Mesenchymal stem cell (in vitro differentiated cells and primary cell): ENCODE measurements around the gene HNRNPUL2.
A peak's percentile ranks its signal among the peaks of the same experiment; 100 is the strongest.

Source experiments
- DNase-seq: peaks from one replicate; pipeline ENCODE4 v3.0.0-alpha.2; 2013
- H2AFZ ChIP-seq: one replicate; pipeline ENCODE4 v1.6.1; 2013; ENCODE audit warnings: low read depth, mild to moderate bottlenecking, control low read depth, inconsistent platforms, low read length, moderate library complexity
- H2AK5ac ChIP-seq: 2 replicates; pipeline ENCODE4 v1.6.1; 2013; ENCODE audit warnings: low read length, moderate library complexity, mild to moderate bottlenecking, inconsistent platforms; ENCODE audit not compliant: severe bottlenecking
- H2BK120ac ChIP-seq: one replicate; pipeline ENCODE4 v1.6.1; 2013; ENCODE audit warnings: low read depth, mild to moderate bottlenecking, inconsistent platforms, low read length, moderate library complexity
- H2BK12ac ChIP-seq, 2 experiments: one replicate each; pipeline ENCODE4 v1.6.1; 2013; ENCODE audit warnings: inconsistent platforms in 2 of 2, low read length in 2 of 2, mild to moderate bottlenecking in 2 of 2, moderate library complexity in 2 of 2, control low read depth in 1 of 2
- H2BK15ac ChIP-seq: one replicate; pipeline ENCODE4 v1.6.1; 2013; ENCODE audit warnings: mild to moderate bottlenecking, low read depth, inconsistent platforms; ENCODE audit not compliant: poor library complexity, severe bottlenecking
- H2BK5ac ChIP-seq: 2 replicates; pipeline ENCODE4 v1.6.1; 2013; ENCODE audit warnings: low read depth, mild to moderate bottlenecking, low read length, control low read depth, inconsistent platforms; ENCODE audit not compliant: poor library complexity, severe bottlenecking
- H3K14ac ChIP-seq, 2 experiments: one replicate each; pipeline ENCODE4 v1.6.1; 2013; ENCODE audit warnings: inconsistent platforms in 2 of 2, low read length in 2 of 2, control low read depth in 1 of 2, mild to moderate bottlenecking in 1 of 2, moderate library complexity in 1 of 2
- H3K18ac ChIP-seq, 2 experiments: one replicate each; pipeline ENCODE4 v1.6.1; 2013; ENCODE audit warnings: inconsistent platforms in 2 of 2, low read length in 2 of 2, control low read depth in 1 of 2, low read depth in 1 of 2, mild to moderate bottlenecking in 1 of 2
- H3K23ac ChIP-seq, 2 experiments: one replicate each; pipeline ENCODE4 v1.6.1; 2013; ENCODE audit warnings: inconsistent platforms in 2 of 2, low read length in 2 of 2, mild to moderate bottlenecking in 2 of 2, moderate library complexity in 2 of 2, control low read depth in 1 of 2
- H3K27ac ChIP-seq: 2 replicates; pipeline ENCODE4 v1.5.1; 2013; ENCODE audit warnings: mild to moderate bottlenecking, moderate library complexity, low read length, control low read depth, inconsistent platforms; ENCODE audit not compliant: poor library complexity, severe bottlenecking
- H3K27me3 ChIP-seq, 2 experiments: 2 replicates each; pipeline versions ENCODE4 v1.6.1 to v1.7.0; 2013; ENCODE audit warnings: low read length in 2 of 2, mild to moderate bottlenecking in 2 of 2, moderate library complexity in 2 of 2, control low read depth in 1 of 2, inconsistent platforms in 1 of 2; ENCODE audit not compliant: control insufficient read depth in 1 of 2, insufficient read depth in 1 of 2
- H3K36me3 ChIP-seq, 2 experiments: 2 replicates each; pipeline versions ENCODE4 v1.6.1 to v1.7.0; 2013; ENCODE audit warnings: low read length in 2 of 2, control low read depth in 1 of 2, inconsistent platforms in 1 of 2, low read depth in 1 of 2, mild to moderate bottlenecking in 1 of 2; ENCODE audit not compliant: insufficient read depth in 2 of 2, control insufficient read depth in 1 of 2
- H3K4ac ChIP-seq, 2 experiments: one replicate each; pipeline ENCODE4 v1.6.1; 2013; ENCODE audit warnings: inconsistent platforms in 2 of 2, low read length in 2 of 2, mild to moderate bottlenecking in 2 of 2, moderate library complexity in 2 of 2, control low read depth in 1 of 2, low read depth in 1 of 2
- H3K4me1 ChIP-seq: 2 replicates; pipeline ENCODE4 v1.6.1; 2013; ENCODE audit warnings: low read depth, low read length, control low read depth; ENCODE audit not compliant: control insufficient read depth, insufficient read depth
- H3K4me2 ChIP-seq: 2 replicates; pipeline ENCODE4 v1.6.1; 2013; ENCODE audit warnings: low read length, mild to moderate bottlenecking, inconsistent platforms; ENCODE audit not compliant: poor library complexity, severe bottlenecking
- H3K4me3 ChIP-seq, 2 experiments: 2 replicates each; pipeline versions ENCODE4 v1.5.1 to v1.7.0; 2013; ENCODE audit warnings: low read length in 2 of 2, mild to moderate bottlenecking in 2 of 2, control low read depth in 1 of 2, low read depth in 1 of 2; ENCODE audit not compliant: insufficient read depth in 1 of 2
- H3K79me1 ChIP-seq: replicated peaks from 2 replicates; pipeline ENCODE4 v1.6.1; 2013; ENCODE audit warnings: mild to moderate bottlenecking, control low read depth, low read length, inconsistent platforms; ENCODE audit not compliant: poor library complexity, severe bottlenecking
- H3K9ac ChIP-seq: 2 replicates; pipeline ENCODE4 v1.7.0; 2013; ENCODE audit warnings: mild to moderate bottlenecking, low read length, moderate library complexity
- H3K9me3 ChIP-seq: 2 replicates; pipeline ENCODE4 v1.7.0; 2013; ENCODE audit warnings: mild to moderate bottlenecking, low read length; ENCODE audit not compliant: control insufficient read depth
- H4K8ac ChIP-seq: one replicate; pipeline ENCODE4 v1.6.1; 2013; ENCODE audit warnings: inconsistent platforms, mild to moderate bottlenecking, low read length, moderate library complexity
- H4K91ac ChIP-seq: one replicate; pipeline ENCODE4 v1.6.1; 2013; ENCODE audit warnings: mild to moderate bottlenecking, low read length, inconsistent platforms
- WGBS: methylation state at CpG from one replicate; pipeline ENCODE4 v1.1.7; 2013; ENCODE audit warnings: mixed read lengths; 5-methylcytosine and 5-hydroxymethylcytosine counted together

The HNRNPUL2 gene

DNA sequence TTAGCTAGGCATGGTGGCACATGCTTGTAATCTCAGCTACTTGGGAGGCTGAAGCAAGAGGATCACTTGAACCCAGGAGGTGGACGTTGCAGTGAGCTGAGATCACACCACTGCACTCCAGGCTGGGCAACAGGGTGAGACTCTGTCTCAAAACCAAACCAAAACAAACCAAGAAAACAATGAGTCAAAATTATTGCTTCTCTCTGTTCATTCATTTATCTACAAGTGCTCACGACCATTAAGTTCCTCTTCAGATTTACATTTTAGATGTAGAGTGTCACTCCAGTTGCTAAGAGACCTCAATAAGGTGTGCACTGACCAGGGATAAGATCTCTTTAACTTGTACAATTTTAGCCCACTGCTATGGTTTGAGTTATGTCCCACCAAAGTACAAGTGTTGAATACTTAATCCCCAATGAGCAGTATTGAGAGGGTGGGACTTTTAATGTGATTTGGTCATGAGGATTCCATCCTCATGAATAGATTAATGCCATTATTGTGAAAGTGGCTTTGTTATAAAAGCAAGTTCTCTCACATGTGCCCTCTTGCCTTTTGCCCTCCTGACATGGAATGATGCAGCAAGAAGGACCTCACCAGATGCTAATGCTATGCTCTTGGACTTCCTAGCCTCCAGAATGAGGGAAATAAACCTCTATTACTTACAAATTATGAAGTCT, 7.8 kb downstream of the HNRNPUL2 start:
- Histone ChIP-seq H3K27me3 (no peaks in the 10 kb centered on the region), H3K9ac (peak overlapping the region; percentile 48), H3K36me3 (peaks cover 54 to 96% of the 10 kb centered on the region in 2 experiments), H4K91ac (no peak overlapping the region), H3K23ac (no peak overlapping the region), H2AFZ (no peak overlapping the region), H3K4me1 (peaks cover 8% of the 10 kb centered on the region), H3K18ac (no peak overlapping the region), H2BK120ac (no peak overlapping the region), H3K4me2 (no peak overlapping the region), H2BK12ac (no peak overlapping the region), H2AK5ac (no peak overlapping the region), H3K4me3 (no peak overlapping the region), H3K79me1 (peaks cover 17% of the 10 kb centered on the region), H2BK5ac (no peak overlapping the region), H3K9me3 (no peaks in the 10 kb centered on the region), H2BK15ac (no peak overlapping the region), H3K14ac (no peak overlapping the region), H3K27ac (no peak overlapping the region), H3K4ac (no peak overlapping the region), H4K8ac (no peak overlapping the region)
- WGBS: 94% methylated on average over 2 of the region's 2 CpGs
- no peak for DNase-seq

DNA sequence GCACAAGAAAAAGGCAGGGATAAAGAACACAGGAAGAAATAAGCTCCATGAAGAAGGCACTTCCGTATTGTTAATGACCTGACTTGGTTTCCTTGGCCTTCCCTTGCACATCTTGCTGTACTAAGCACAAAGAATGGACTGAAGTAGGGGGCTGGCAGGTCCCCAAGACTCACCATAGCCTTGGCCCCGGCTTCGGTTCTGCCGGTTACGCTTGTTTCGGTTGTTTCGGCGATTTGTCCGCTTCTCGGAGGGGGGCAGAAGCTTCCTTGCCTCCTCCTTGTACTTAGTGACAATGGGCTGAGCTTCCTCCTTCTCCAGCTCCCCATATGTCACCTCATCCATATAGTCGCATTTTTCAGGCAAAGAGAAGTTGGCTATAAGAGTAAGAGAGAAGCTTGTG, 10.4 kb downstream of the HNRNPUL2 start:
- Histone ChIP-seq H3K27me3 (no peaks in the 10 kb centered on the region), H2BK15ac (no peak overlapping the region), H3K18ac (no peak overlapping the region), H2AFZ (no peak overlapping the region), H3K4me1 (peaks cover 11% of the 10 kb centered on the region), H3K4ac (no peak overlapping the region), H3K4me2 (no peak overlapping the region), H2AK5ac (no peak overlapping the region), H3K14ac (no peak overlapping the region), H2BK120ac (no peak overlapping the region), H3K36me3 (peaks cover 58 to 95% of the 10 kb centered on the region in 2 experiments), H4K8ac (no peak overlapping the region), H3K79me1 (peaks cover 13% of the 10 kb centered on the region), H3K23ac (no peak overlapping the region), H3K9me3 (no peaks in the 10 kb centered on the region), H4K91ac (no peak overlapping the region), H3K4me3 (no peak overlapping the region), H2BK5ac (no peak overlapping the region), H3K27ac (no peak overlapping the region), H2BK12ac (no peak overlapping the region), H3K9ac (peak overlapping the region; percentile 10)
- 98% methylated on average over 10 of the region's 11 CpGs for WGBS
- no peak for DNase-seq

DNA sequence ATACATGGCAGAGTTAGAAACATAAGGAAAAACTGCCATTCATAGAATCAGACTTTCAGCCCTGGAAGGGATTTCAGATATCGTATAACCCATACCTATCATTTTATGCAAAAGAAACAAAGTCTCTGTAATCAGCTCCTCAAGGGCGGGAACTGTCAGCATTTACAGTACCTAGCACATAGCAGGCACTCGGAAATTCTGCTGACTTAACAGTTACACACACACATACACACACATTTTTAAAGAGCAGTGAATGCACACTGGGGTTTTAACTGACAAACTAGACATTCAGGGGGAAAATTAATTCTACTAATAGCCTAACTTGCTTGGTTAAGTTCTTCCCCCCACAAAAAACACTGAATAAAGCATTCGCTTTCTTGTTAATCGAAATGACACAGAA, 11.1 kb downstream of the HNRNPUL2 start:
- no peak overlapping the region for H3K23ac ChIP-seq
- 93% methylated on average over 5 of the region's 5 CpGs for WGBS
- H2BK12ac ChIP-seq: no peak overlapping the region
- H3K14ac ChIP-seq: no peak overlapping the region
- H3K4me2 ChIP-seq: no peak overlapping the region
- no peak overlapping the region for H2BK5ac ChIP-seq
- H2AK5ac ChIP-seq: no peak overlapping the region
- no peak overlapping the region for H3K4me3 ChIP-seq
- no peak overlapping the region for H2BK15ac ChIP-seq
- H4K91ac ChIP-seq: no peak overlapping the region
- no peak for DNase-seq
- H3K27ac ChIP-seq: no peak overlapping the region
- H3K4me1 ChIP-seq: peaks cover 11% of the 10 kb centered on the region
- H3K9me3 ChIP-seq: no peaks in the 10 kb centered on the region
- H4K8ac ChIP-seq: no peak overlapping the region
- no peak overlapping the region for H3K18ac ChIP-seq
- H2BK120ac ChIP-seq: no peak overlapping the region
- H3K4ac ChIP-seq: no peak overlapping the region
- H3K27me3 ChIP-seq: no peaks in the 10 kb centered on the region
- H3K36me3 ChIP-seq: peaks cover 58 to 94% of the 10 kb centered on the region in 2 experiments
- no peak overlapping the region for H3K9ac ChIP-seq
- no peak overlapping the region for H2AFZ ChIP-seq
- H3K79me1 ChIP-seq: peaks cover 13% of the 10 kb centered on the region

DNA sequence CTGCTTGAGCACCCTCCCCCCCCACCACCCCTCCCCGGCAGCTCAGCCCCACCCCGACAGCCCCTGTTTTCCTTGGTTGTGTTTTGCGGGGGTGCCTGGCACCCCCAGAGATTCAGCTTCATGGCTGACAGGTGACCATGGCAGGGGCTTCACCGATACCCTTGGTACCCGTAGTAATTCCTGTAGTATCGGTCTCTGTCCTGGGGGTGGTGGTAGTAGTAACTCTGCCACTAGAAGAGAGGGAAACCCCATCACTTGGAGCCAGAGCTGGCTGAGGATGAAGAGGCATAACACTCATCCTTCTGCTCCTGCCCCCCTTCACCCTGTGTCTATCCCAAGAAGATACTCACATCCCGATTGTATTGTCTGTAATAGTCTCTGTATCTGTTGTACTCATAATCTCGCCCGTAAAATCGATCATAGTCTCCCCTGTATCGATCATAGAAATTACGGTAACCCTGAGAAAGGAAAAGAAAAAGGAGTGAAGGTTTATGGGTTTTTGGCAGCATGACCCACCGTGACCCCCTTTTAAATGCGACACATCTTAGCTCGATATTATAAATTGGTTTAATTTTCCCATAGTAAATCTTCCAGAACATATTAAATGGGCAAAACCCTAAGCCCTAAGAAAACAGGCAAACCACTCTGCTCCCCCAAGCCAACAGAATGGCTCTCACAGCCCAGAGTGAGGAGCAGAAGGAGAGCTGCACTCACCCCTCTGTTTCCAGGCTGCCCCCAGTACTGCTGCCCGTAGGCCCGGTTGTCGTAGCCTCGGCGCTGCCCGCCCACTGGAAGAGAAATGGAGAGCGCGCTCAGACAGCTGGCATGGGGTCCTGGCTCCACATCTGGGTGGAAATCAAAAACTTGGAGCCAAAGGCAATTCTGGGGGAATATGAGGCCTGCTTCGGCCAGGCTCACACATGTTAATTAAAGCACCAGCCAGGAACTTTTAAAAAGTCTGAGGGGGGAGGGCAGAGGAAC, 11.8 kb downstream of the HNRNPUL2 start:
- peaks cover 11% of the 10 kb centered on the region for H3K4me1 ChIP-seq
- no peak overlapping the region for H2AFZ ChIP-seq
- H3K9me3 ChIP-seq: no peaks in the 10 kb centered on the region
- no peak overlapping the region for H3K23ac ChIP-seq
- H2BK12ac ChIP-seq: no peak overlapping the region
- H2AK5ac ChIP-seq: peak overlapping the region; percentile 28
- no peak overlapping the region for H3K14ac ChIP-seq
- no peaks in the 10 kb centered on the region for H3K27me3 ChIP-seq
- H2BK15ac ChIP-seq: no peak overlapping the region
- no peak overlapping the region for H3K18ac ChIP-seq
- H3K4me3 ChIP-seq: no peak overlapping the region
- no peak overlapping the region for H3K4me2 ChIP-seq
- no peak overlapping the region for H4K91ac ChIP-seq
- no peak overlapping the region for H3K4ac ChIP-seq
- no peak overlapping the region for H4K8ac ChIP-seq
- H3K9ac ChIP-seq: no peak overlapping the region
- peaks cover 64 to 92% of the 10 kb centered on the region in 2 experiments for H3K36me3 ChIP-seq
- H3K27ac ChIP-seq: no peak overlapping the region
- H2BK5ac ChIP-seq: no peak overlapping the region
- no peak overlapping the region for H2BK120ac ChIP-seq
- peaks cover 13% of the 10 kb centered on the region for H3K79me1 ChIP-seq
- 99% methylated on average over 21 of the region's 24 CpGs for WGBS
- DNase-seq: no peak
